GM19372 (cell line): ENCODE results near the gene THSD4.

Experiments
- ATAC-seq: cut with Tn5 transposase; IDR thresholded peaks from one replicate; pipeline ENCODE4 v1.9.1; 2021; ENCODE audit warnings: mild to moderate bottlenecking, low read depth, moderate library complexity; ENCODE audit not compliant: unreplicated experiment

Gene THSD4

GRCh38 chr15:71626596-71627088 lies 511.4 kb downstream of the THSD4 start:
- no peak for ATAC-seq

- no peak for ATAC-seq
Observed at GRCh38 chr15:71627188-71627587, 511.9 kb downstream of the THSD4 start.

GRCh38 chr15:71627604-71628003 lies 512.3 kb downstream of the THSD4 start:
- ATAC-seq = no peak

- no peak for ATAC-seq
Observed at GRCh38 chr15:71628988-71629770, 513.9 kb downstream of the THSD4 start.

- no peak for ATAC-seq
Observed at GRCh38 chr15:71629781-71630474, 514.7 kb downstream of the THSD4 start.

- ATAC-seq = no peak
Observed at GRCh38 chr15:71630475-71630809, 515.2 kb downstream of the THSD4 start.

- ATAC-seq = no peak
Observed at GRCh38 chr15:71632576-71633195, 517.4 kb downstream of the THSD4 start.

- no peak for ATAC-seq
Observed at GRCh38 chr15:71634820-71635560, 519.7 kb downstream of the THSD4 start.

- ATAC-seq = no peak
Observed at GRCh38 chr15:71635735-71636134, 520.5 kb downstream of the THSD4 start.

GRCh38 chr15:71638876-71639275 lies 523.6 kb downstream of the THSD4 start:
- no peak for ATAC-seq

GRCh38 chr15:71639471-71639870 lies 524.2 kb downstream of the THSD4 start:
- no peak for ATAC-seq

GRCh38 chr15:71643918-71644317 lies 528.6 kb downstream of the THSD4 start:
- no peak for ATAC-seq

GRCh38 chr15:71646767-71647486 lies 531.7 kb downstream of the THSD4 start:
- no peak for ATAC-seq

- ATAC-seq = no peak
Observed at GRCh38 chr15:71647487-71647808, 532.2 kb downstream of the THSD4 start.

- no peak for ATAC-seq
Observed at GRCh38 chr15:71648095-71648494, 532.8 kb downstream of the THSD4 start.

- ATAC-seq = no peak
Observed at GRCh38 chr15:71649894-71650293, 534.6 kb downstream of the THSD4 start.

GRCh38 chr15:71650603-71651002 lies 535.3 kb downstream of the THSD4 start:
- no peak for ATAC-seq

GRCh38 chr15:71651750-71652186 lies 536.5 kb downstream of the THSD4 start:
- no peak for ATAC-seq

- no peak for ATAC-seq
Observed at GRCh38 chr15:71654042-71654719, 538.9 kb downstream of the THSD4 start.

GRCh38 chr15:71654720-71655174 lies 539.5 kb downstream of the THSD4 start:
- no peak for ATAC-seq
